Activated B cell treated with CpG ODN at 0.5 μM for 24 hours (primary cell): Measurements from ENCODE around the gene TBC1D22A. TPM values are rescaled to one million over a fixed set of nuclear protein-coding genes. Genes with fewer than 3 reads are reported as not detected.

Experiments
- ATAC-seq: fragments of 200-7000 bp; cut with Tn5 transposase; one replicate; pipeline ENCODE4 v1.10.0; 2021; ENCODE audit warnings: low read depth, mild to moderate bottlenecking, moderate library complexity
- CTCF ChIA-PET: fragments of 350-600 bp; sonication (Branson Sonifier 250); formaldehyde crosslinking; loops from one replicate; lab custom pipeline; 2021; ENCODE audit warnings: antibody characterized with exemption; lab: Charles Lee
- POLR2A ChIA-PET: fragments of 350-600 bp; sonication (Branson Sonifier 250); formaldehyde crosslinking; loops from one replicate; lab custom pipeline; 2021; ENCODE audit warnings: antibody characterized with exemption; lab: Charles Lee
- DNase-seq: peaks from one replicate; pipeline ENCODE4 v3.0.0; 2022
- H3K27ac Mint-ChIP-seq: one replicate; pipeline ENCODE4 v1.8.0; 2020; ENCODE audit warnings: mixed read lengths
- H3K27me3 Mint-ChIP-seq: one replicate; pipeline ENCODE4 v1.8.0; 2021; ENCODE audit warnings: mixed read lengths
- H3K36me3 Mint-ChIP-seq: one replicate; pipeline ENCODE4 v1.8.0; 2021; ENCODE audit warnings: low read depth, mixed read lengths
- H3K4me1 Mint-ChIP-seq: one replicate; pipeline ENCODE4 v1.8.0; 2021; ENCODE audit warnings: mixed read lengths
- H3K4me3 Mint-ChIP-seq: one replicate; pipeline ENCODE4 v1.8.0; 2020; ENCODE audit warnings: mild to moderate bottlenecking, mixed read lengths
- H3K9me3 Mint-ChIP-seq: one replicate; pipeline ENCODE4 v1.8.0; 2020; ENCODE audit warnings: mixed read lengths
- CTCF ChIP-seq: fragments of 200-600 bp; IDR thresholded peaks from one replicate; pipeline ENCODE4 v1.8.0; 2022; ENCODE audit warnings: antibody characterized with exemption, mild to moderate bottlenecking
- intact Hi-C: fragments of 100-400 bp; cut with micrococcal nuclease; formaldehyde crosslinking; loops from one replicate; pipeline ENCODE4 v1.15.1; 2024
- total RNA-seq: library from RNA; stranded (reverse); gene quantifications from 2 replicates; pipeline ENCODE4 v1.2.3, GENCODE V29; 2022

The TBC1D22A gene
- total RNA-seq, 1 donor from 2014 or later: 85.9 TPM

DNA sequence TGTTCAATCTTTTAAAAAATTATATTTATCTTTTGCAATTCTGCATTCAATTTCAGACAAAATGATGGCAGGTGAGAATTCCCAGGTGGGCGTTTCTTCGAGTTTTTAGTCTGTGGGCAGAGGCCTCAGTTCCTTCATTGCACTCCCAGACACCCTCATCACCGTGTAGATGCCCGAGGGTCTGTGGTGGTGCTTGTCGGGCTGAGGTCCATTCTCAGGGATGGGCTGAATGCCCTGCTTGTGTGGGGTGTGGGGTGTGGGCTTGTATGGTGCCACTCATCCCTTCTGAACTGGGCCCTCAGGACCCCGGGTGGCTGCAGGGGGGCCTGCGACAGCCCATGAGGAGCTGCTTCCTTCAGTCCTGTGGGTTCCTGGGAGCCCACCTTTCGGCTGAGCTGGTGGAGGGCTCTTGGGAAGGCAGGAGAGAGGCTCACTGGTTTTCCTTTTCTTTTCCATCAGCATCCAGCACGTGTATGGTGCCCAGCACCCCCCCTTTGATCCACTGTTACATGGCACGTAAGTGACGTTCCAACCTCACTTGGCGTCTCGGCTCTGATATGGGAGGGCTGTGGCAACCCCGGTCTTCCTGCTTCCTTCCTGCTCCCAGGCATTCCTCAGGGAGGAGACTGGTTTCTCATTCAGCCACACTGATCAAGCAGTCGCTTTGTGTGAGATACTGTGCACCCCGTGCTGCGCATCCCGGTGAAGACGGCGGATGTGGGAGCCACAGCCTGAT, 29.8 kb downstream of the TBC1D22A start:
- CTCF ChIA-PET: interaction anchor here (1.2 to 1.5 kb wide), 3 partner anchors 8 to 33 kb away, joined by 4 to 9 read pairs (median 5); no protein-coding TSS in a partner anchor
- Mint-ChIP-seq H3K27me3 (no peaks in the 10 kb centered on the region), H3K9me3 (no peaks in the 10 kb centered on the region), H3K4me3 (no peak overlapping the region), H3K36me3 (peaks cover 67% of the 10 kb centered on the region), H3K27ac (peak overlapping the region; percentile 94), H3K4me1 (peaks cover 52% of the 10 kb centered on the region)
- intact Hi-C loops: no loop called here
- no peak for TF ChIP-seq CTCF
- DNase-seq (no peak), ATAC-seq (no peak)
- POLR2A ChIA-PET: interaction anchor here (2.7 to 3.0 kb wide), 2 partner anchors 18 to 29 kb away, joined by 21 to 39 read pairs; partner anchors contain the start of gene TBC1D22A

DNA sequence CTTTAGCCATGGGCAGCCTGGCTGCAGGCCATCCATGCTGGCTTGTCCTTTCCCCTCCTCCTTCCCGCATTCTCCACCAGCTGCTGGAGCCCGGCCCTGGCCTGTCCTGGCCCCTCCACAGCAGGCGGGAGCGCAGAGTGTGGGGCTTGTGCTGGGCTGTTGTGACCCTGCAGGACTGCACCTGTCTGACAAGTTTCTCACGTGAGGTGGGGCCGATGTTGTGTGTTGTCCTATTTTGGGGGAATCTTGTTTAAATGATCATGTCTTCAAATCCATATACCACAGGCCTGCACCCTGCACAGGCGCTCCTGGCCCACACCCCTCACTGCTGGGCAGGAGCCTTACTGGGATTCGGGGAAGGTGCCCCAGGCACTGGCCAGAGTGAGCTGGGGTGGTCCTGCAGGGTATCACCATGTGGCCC, 30.4 kb downstream of the TBC1D22A start:
- CTCF ChIA-PET: interaction anchor here (1.0 to 1.5 kb wide), 2 partner anchors 10 to 34 kb away, joined by 5 read pairs; no protein-coding TSS in a partner anchor
- peaks cover 52% of the 10 kb centered on the region for H3K4me1 Mint-ChIP-seq

DNA sequence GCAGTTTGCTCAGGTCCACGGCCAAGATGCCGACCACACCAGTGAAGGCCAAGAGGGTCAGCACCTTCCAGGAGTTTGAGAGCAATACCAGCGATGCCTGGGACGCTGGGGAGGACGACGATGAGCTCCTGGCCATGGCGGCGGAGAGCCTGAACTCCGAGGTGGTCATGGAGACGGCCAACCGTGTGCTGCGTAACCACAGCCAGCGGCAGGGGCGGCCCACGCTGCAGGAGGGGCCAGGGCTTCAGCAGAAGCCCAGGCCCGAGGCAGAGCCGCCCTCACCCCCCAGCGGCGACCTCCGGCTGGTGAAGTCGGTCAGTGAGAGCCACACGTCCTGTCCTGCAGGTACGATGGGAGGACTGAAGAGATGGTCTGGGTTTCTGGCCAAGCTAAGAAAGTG, 31.0 kb downstream of the TBC1D22A start:
- Mint-ChIP-seq H3K27ac (no peak overlapping the region), H3K4me1 (peaks cover 50% of the 10 kb centered on the region), H3K9me3 (no peaks in the 10 kb centered on the region), H3K4me3 (no peak overlapping the region), H3K36me3 (peaks cover 69% of the 10 kb centered on the region), H3K27me3 (no peaks in the 10 kb centered on the region)
- intact Hi-C loops: no loop called here
- CTCF ChIA-PET: interaction anchor here (1.0 to 2.2 kb wide), 3 partner anchors 10 to 34 kb away, joined by 4 to 13 read pairs (median 5); no protein-coding TSS in a partner anchor
- DNase-seq: no peak
- ATAC-seq: no peak
- POLR2A ChIA-PET: interaction anchor here (2.6 kb wide), 1 partner anchor 25 kb away, joined by 6 read pairs; no protein-coding TSS in a partner anchor
- TF ChIP-seq CTCF: no peak

More for the DNA sequence above, 30.4 kb downstream of the TBC1D22A start:
- Mint-ChIP-seq H3K27ac (no peak overlapping the region), H3K36me3 (peaks cover 68% of the 10 kb centered on the region), H3K9me3 (no peaks in the 10 kb centered on the region), H3K4me3 (no peak overlapping the region), H3K27me3 (no peaks in the 10 kb centered on the region)
- no peak for DNase-seq
- ATAC-seq: no peak
- intact Hi-C loops: no loop called here
- POLR2A ChIA-PET: interaction anchor here (0.7 to 3.0 kb wide), 3 partner anchors 18 to 30 kb away, joined by 5 to 39 read pairs (median 21); partner anchors contain the start of gene TBC1D22A
- TF ChIP-seq CTCF: no peak

DNA sequence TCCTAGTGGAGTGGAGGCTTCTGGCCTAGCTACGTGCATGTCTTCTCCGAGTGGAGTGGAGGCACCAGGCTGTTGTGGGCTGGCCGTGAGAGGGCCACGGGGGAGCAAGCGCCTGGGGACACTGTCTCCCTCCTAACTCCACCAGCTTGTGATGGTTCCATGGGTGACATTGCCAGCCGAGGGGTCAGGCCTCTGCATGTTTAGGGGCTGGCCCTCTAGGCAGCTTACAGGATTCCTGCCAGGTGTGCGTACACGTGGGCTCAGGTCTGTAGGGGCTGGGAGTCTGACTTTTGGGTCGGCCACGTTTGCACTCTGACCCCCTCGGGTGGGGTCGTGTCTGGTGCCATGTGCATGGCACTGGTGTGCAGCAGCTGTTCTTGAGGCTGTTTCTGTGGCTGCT, 31.6 kb downstream of the TBC1D22A start:
- TF ChIP-seq CTCF: no peak
- intact Hi-C loops: no loop called here
- no peaks in the 10 kb centered on the region for H3K27me3 Mint-ChIP-seq
- CTCF ChIA-PET: interaction anchor here (1.0 to 2.6 kb wide), 4 partner anchors 9 to 35 kb away, joined by 4 to 13 read pairs (median 9); no protein-coding TSS in a partner anchor
- H3K9me3 Mint-ChIP-seq: no peaks in the 10 kb centered on the region
- DNase-seq (peak; percentile 9), ATAC-seq (no peak)
- H3K27ac Mint-ChIP-seq: no peak overlapping the region
- H3K4me1 Mint-ChIP-seq: peaks cover 50% of the 10 kb centered on the region
- peaks cover 71% of the 10 kb centered on the region for H3K36me3 Mint-ChIP-seq
- POLR2A ChIA-PET: interaction anchor here (2.6 kb wide), 1 partner anchor 25 kb away, joined by 6 read pairs; no protein-coding TSS in a partner anchor
- no peak overlapping the region for H3K4me3 Mint-ChIP-seq

GRCh38 chr22:46794491-46794890, 32.0 kb downstream of the TBC1D22A start:
- intact Hi-C loops: no loop called here
- Mint-ChIP-seq H3K36me3 (peaks cover 75% of the 10 kb centered on the region), H3K27me3 (no peaks in the 10 kb centered on the region), H3K4me3 (no peak overlapping the region), H3K27ac (no peak overlapping the region), H3K9me3 (no peaks in the 10 kb centered on the region), H3K4me1 (peaks cover 50% of the 10 kb centered on the region)
- ChIA-PET POLR2A (interaction anchor here (1.1 to 2.6 kb wide), 2 partner anchors 26 to 32 kb away, joined by 4 to 6 read pairs; partner anchors contain the start of gene TBC1D22A), CTCF (interaction anchor here (1.8 to 2.6 kb wide), 4 partner anchors 9 to 231 kb away, joined by 4 to 13 read pairs (median 9); no protein-coding TSS in a partner anchor)
- TF ChIP-seq CTCF: no peak
- ATAC-seq (no peak), DNase-seq (no peak)
